ENCODE data around the gene GNG12.

- TF ChIP-seq CTCF (IDR thresholded peaks at IDR 0.05) (no peak), EZH2 (IDR thresholded peaks at IDR 0.05; ENCODE audit: borderline replicate concordance, insufficient read depth, low read depth, low read length, poor library complexity, severe bottlenecking) (no peak)
Measured at GRCh38 chr1:67793562-67793961, 39.7 kb downstream of the GNG12 start.
